ENCODE results near the gene PAQR6. TPM values are rescaled to one million over a fixed set of nuclear protein-coding genes. Genes with fewer than 3 reads are reported as not detected.

The PAQR6 gene
- total RNA-seq, 1 experiment from 2014 or later: 15.8 TPM

DNA sequence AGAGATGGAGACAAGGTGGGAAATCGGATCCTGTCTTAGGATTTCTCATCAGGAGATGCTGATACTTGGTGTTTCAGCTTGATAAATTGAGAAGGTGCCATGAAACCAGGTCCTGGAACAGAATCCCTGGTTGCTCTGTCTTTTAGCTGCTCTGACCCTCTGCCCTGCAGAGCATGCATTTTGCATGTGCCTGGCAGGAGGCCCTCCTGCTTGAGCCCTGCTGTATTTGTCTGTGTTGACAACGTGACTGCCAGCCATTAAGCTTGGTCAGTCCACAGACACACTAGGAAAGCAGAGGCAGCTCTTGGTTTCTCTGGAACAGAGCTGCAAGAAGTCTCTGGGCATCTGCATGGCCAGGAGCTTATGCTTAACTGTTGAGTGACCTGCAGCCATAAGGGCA is 51.4 kb downstream of the PAQR6 start:
- Histone ChIP-seq H3K79me1 (ENCODE audit: insufficient read depth, low read depth, low read length, poor library complexity, severe bottlenecking) (peaks cover 14% of the 10 kb centered on the region), H3K56ac (ENCODE audit: insufficient read length, low read depth, low read length) (no peak overlapping the region), H4K91ac (ENCODE audit: insufficient read length, low read depth, low read length) (no peak overlapping the region), H3T11ph (ENCODE audit: low read length) (no peak overlapping the region), H3K4me2 (ENCODE audit: insufficient read depth, insufficient read length, low read length) (no peak overlapping the region), H4K20me1 (ENCODE audit: control insufficient read depth, insufficient read depth, insufficient read length) (no peaks in the 10 kb centered on the region), H3K27ac (ENCODE audit: insufficient read length, low read depth, low read length) (no peak overlapping the region), H3K23me2 (ENCODE audit: insufficient read length, low read depth, low read length, poor library complexity, severe bottlenecking) (peaks cover 11% of the 10 kb centered on the region), H2BK5ac (ENCODE audit: insufficient read length, low read length) (no peak overlapping the region), H3K27me3 (ENCODE audit: insufficient read depth, low read length) (no peaks in the 10 kb centered on the region), H3K4ac (ENCODE audit: low read depth, low read length) (no peak overlapping the region), H4K8ac (replicated peaks; ENCODE audit: insufficient read length, low read depth, low read length) (no peak overlapping the region), H3K9ac (ENCODE audit: extremely low read depth, insufficient read length, low read length) (no peak overlapping the region), H3K18ac (ENCODE audit: insufficient read length, low read depth, low read length) (no peak overlapping the region), H2BK20ac (ENCODE audit: low read depth, low read length, poor library complexity, severe bottlenecking) (no peak overlapping the region), H3K9me3 (ENCODE audit: control insufficient read depth, low read depth, low read length) (no peaks in the 10 kb centered on the region), H4K5ac (ENCODE audit: insufficient read length, low read depth, low read length) (no peak overlapping the region), H3K4me1 (ENCODE audit: insufficient read depth, low read length) (peaks cover 10% of the 10 kb centered on the region; the same call in 1 of the 2 replicates), H2BK120ac (ENCODE audit: low read depth, low read length, poor library complexity, severe bottlenecking) (no peak overlapping the region), H2AFZ (ENCODE audit: low read length) (no peak overlapping the region), H2BK12ac (ENCODE audit: insufficient read length, low read depth, low read length) (no peak overlapping the region), H3K14ac (ENCODE audit: insufficient read depth, low read length) (no peak overlapping the region), H2AK5ac (ENCODE audit: insufficient read length, low read length) (no peak overlapping the region), H3K79me2 (ENCODE audit: insufficient read depth, low read length) (peaks cover 20% of the 10 kb centered on the region; the same call in 1 of the 2 replicates), H3K23ac (ENCODE audit: insufficient read length, low read depth, low read length) (no peak overlapping the region), H2BK15ac (ENCODE audit: low read depth, low read length) (no peak overlapping the region)
- Mint-ChIP-seq H3K9me3 (no peaks in the 10 kb centered on the region), H3K4me1 (peaks cover 31 to 43% of the 10 kb centered on the region in 2 experiments), H3K27me3 (ENCODE audit: low read depth) (no peaks in the 10 kb centered on the region; the same call in 1 of the 2 replicates), H3K27ac (peak overlapping the region in 1 of 3 experiments; percentile 68; a peak in 2 of 7 replicates), H3K36me3 (ENCODE audit: insufficient read depth in 1 of 3, low read depth in 3 of 3) (peaks cover 7 to 44% (median 19%) of the 10 kb centered on the region in 3 experiments; a peak in 6 of 7 replicates), H3K4me3 (no peak overlapping the region)
- TF ChIP-seq, protein P1, sequence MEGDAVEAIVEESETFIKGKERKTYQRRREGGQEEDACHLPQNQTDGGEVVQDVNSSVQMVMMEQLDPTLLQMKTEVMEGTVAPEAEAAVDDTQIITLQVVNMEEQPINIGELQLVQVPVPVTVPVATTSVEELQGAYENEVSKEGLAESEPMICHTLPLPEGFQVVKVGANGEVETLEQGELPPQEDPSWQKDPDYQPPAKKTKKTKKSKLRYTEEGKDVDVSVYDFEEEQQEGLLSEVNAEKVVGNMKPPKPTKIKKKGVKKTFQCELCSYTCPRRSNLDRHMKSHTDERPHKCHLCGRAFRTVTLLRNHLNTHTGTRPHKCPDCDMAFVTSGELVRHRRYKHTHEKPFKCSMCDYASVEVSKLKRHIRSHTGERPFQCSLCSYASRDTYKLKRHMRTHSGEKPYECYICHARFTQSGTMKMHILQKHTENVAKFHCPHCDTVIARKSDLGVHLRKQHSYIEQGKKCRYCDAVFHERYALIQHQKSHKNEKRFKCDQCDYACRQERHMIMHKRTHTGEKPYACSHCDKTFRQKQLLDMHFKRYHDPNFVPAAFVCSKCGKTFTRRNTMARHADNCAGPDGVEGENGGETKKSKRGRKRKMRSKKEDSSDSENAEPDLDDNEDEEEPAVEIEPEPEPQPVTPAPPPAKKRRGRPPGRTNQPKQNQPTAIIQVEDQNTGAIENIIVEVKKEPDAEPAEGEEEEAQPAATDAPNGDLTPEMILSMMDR (conservative IDR thresholded peaks at IDR 0.05): no peak
- no peak for DNase-seq
- no CpG with 5 or more reads among the region's 2 CpGs for WGBS (ENCODE audit: extremely low coverage, insufficient read length, low lambda C conversion rate)
